PC-3 (cell line): Measurements from ENCODE around the gene BARHL2. TPM values are rescaled to one million over a fixed set of nuclear protein-coding genes. Genes with fewer than 3 reads are reported as not detected.

Experiments
- ATAC-seq: fragments of 200-7000 bp; cut with Tn5 transposase; 2 replicates; pipeline ENCODE4 v1.9.1; 2020; ENCODE audit warnings: mild to moderate bottlenecking, moderate library complexity
- BruUV-seq: library from RNA; stranded (reverse); fragments of 400-500 nt; replicated peaks from 2 replicates; lab custom pipeline; 2021; lab: Mats Ljungman, UMichigan
- CTCF ChIA-PET: fragments of 300-600 bp; sonication (Branson Sonifier 250); formaldehyde crosslinking; loops from one replicate; lab custom pipeline; 2022; ENCODE audit warnings: antibody characterized with exemption; lab: Charles Lee
- POLR2A ChIA-PET: fragments of 300-600 bp; sonication (Branson Sonifier 250); formaldehyde crosslinking; loops from one replicate; lab custom pipeline; 2022; ENCODE audit warnings: antibody characterized with exemption; ENCODE audit not compliant: unreplicated experiment; lab: Charles Lee
- DNase-seq: peaks from one replicate; pipeline ENCODE4 v3.0.0-alpha.2; 2015
- H2AFZ ChIP-seq: fragments of 300-600 bp; sonication (generic); 2 replicates; pipeline ENCODE4 v1.6.0; 2016; ENCODE audit warnings: antibody characterized with exemption, low read length
- H3F3A ChIP-seq: fragments of 300-600 bp; sonication (generic); one replicate; pipeline ENCODE4 v1.6.0; 2017; ENCODE audit warnings: antibody characterized with exemption, low read length, control low read depth, mild to moderate bottlenecking; ENCODE audit not compliant: unreplicated experiment
- H3K27ac ChIP-seq: fragments of 300-600 bp; sonication (generic); 2 replicates; pipeline ENCODE4 v1.5.1; 2016; ENCODE audit warnings: mild to moderate bottlenecking, low read length
- H3K27me3 ChIP-seq: fragments of 300-600 bp; sonication (generic); 2 replicates; pipeline ENCODE4 v1.6.1; 2016; ENCODE audit warnings: low read length, mixed read lengths
- H3K36me3 ChIP-seq: fragments of 300-600 bp; sonication (generic); 2 replicates; pipeline ENCODE4 v1.6.1; 2016; ENCODE audit warnings: low read depth, mixed run types, low read length, mixed read lengths
- H3K4me1 ChIP-seq: fragments of 300-600 bp; sonication (generic); 2 replicates; pipeline ENCODE4 v1.5.1; 2016; ENCODE audit warnings: low read length; ENCODE audit not compliant: insufficient read depth
- H3K4me2 ChIP-seq: fragments of 300-600 bp; sonication (generic); 2 replicates; pipeline ENCODE4 v1.6.0; 2016; ENCODE audit warnings: low read length
- H3K4me3 ChIP-seq: fragments of 300-600 bp; sonication (generic); 2 replicates; pipeline ENCODE4 v1.5.1; 2016; ENCODE audit warnings: mild to moderate bottlenecking, low read length, mixed read lengths
- H3K79me2 ChIP-seq: fragments of 300-600 bp; sonication (generic); 2 replicates; pipeline ENCODE4 v1.6.1; 2017; ENCODE audit warnings: low read length, mixed read lengths
- H3K9ac ChIP-seq: fragments of 300-600 bp; sonication (generic); 2 replicates; pipeline ENCODE4 v1.6.0; 2016; ENCODE audit warnings: mild to moderate bottlenecking, low read length
- H3K9me2 ChIP-seq: fragments of 300-600 bp; sonication (generic); replicated peaks from 2 replicates; pipeline ENCODE4 v1.6.1; 2016; ENCODE audit warnings: mixed run types, low read length, mixed read lengths
- H3K9me3 ChIP-seq: fragments of 300-600 bp; sonication (generic); 2 replicates; pipeline ENCODE4 v1.6.1; 2016; ENCODE audit warnings: low read length, mixed read lengths
- H4K20me1 ChIP-seq: fragments of 300-600 bp; sonication (generic); 2 replicates; pipeline ENCODE4 v1.6.1; 2016; ENCODE audit warnings: low read length, mixed read lengths
- EZH2 ChIP-seq: fragments of 300-600 bp; sonication (generic); IDR thresholded peaks from one replicate; pipeline ENCODE4 v1.6.1; 2017; ENCODE audit warnings: antibody characterized with exemption, mild to moderate bottlenecking, low read length; ENCODE audit not compliant: unreplicated experiment
- EZH2phosphoT487 ChIP-seq: fragments of 300-600 bp; sonication (generic); IDR thresholded peaks from 2 replicates; pipeline ENCODE4 v1.6.1; 2018; ENCODE audit warnings: mild to moderate bottlenecking, antibody characterized with exemption, low read length, borderline replicate concordance
- intact Hi-C: fragments of 100-400 bp; cut with micrococcal nuclease; formaldehyde crosslinking; loops from 2 replicates; pipeline ENCODE4 v1.9.0; 2023
- total RNA-seq: library from RNA; depleted of rRNA; stranded (reverse); fragments of >200 nt; gene quantifications from 2 replicates; pipeline ENCODE4 v1.2.3, GENCODE V29; 2014
- TF ChIP-seq, protein P1 (sequence below): fragments of 300-600 bp; sonication (generic); conservative IDR thresholded peaks from 2 replicates; pipeline ENCODE4 v1.5.1; 2017; ENCODE audit warnings: antibody characterized with exemption, low read depth, mild to moderate bottlenecking, low read length

BARHL2 gene
- total RNA-seq, 1 experiment from 2014 or later, result not detected

GRCh38 chr1:90705956-90706355 is 11.1 kb downstream of the BARHL2 start:
- no peaks in the 10 kb centered on the region for H3K36me3 ChIP-seq
- H3K9me2 ChIP-seq, result no peaks in the 10 kb centered on the region
- no peak overlapping the region for H3K27ac ChIP-seq
- no peak overlapping the region for H3K4me2 ChIP-seq
- no peak overlapping the region for H3K4me3 ChIP-seq
- H3F3A ChIP-seq, result no peaks in the 10 kb centered on the region
- ATAC-seq (no peak), DNase-seq (no peak)
- H4K20me1 ChIP-seq, result no peaks in the 10 kb centered on the region
- TF ChIP-seq EZH2, result no peak
- TF ChIP-seq, protein P1, sequence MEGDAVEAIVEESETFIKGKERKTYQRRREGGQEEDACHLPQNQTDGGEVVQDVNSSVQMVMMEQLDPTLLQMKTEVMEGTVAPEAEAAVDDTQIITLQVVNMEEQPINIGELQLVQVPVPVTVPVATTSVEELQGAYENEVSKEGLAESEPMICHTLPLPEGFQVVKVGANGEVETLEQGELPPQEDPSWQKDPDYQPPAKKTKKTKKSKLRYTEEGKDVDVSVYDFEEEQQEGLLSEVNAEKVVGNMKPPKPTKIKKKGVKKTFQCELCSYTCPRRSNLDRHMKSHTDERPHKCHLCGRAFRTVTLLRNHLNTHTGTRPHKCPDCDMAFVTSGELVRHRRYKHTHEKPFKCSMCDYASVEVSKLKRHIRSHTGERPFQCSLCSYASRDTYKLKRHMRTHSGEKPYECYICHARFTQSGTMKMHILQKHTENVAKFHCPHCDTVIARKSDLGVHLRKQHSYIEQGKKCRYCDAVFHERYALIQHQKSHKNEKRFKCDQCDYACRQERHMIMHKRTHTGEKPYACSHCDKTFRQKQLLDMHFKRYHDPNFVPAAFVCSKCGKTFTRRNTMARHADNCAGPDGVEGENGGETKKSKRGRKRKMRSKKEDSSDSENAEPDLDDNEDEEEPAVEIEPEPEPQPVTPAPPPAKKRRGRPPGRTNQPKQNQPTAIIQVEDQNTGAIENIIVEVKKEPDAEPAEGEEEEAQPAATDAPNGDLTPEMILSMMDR, result no peak
- TF ChIP-seq EZH2phosphoT487, result no peak
- no peaks in the 10 kb centered on the region for H3K79me2 ChIP-seq
- intact Hi-C loops, result no loop called here
- ChIA-PET POLR2A (no interaction called here), CTCF (no interaction called here)
- no peaks in the 10 kb centered on the region for H3K4me1 ChIP-seq
- no peak overlapping the region for H2AFZ ChIP-seq
- peaks cover 80% of the 10 kb centered on the region for H3K27me3 ChIP-seq
- BruUV-seq, result no TSS peak
- no peak overlapping the region for H3K9ac ChIP-seq
- no peaks in the 10 kb centered on the region for H3K9me3 ChIP-seq

GRCh38 chr1:90704817-90705216 is 12.3 kb downstream of the BARHL2 start:
- no peak for DNase-seq
- CTCF ChIA-PET, result no interaction called here
- BruUV-seq, result no TSS peak

GRCh38 chr1:90694846-90695245 is 22.3 kb downstream of the BARHL2 start:
- BruUV-seq, result no TSS peak
- no peaks in the 10 kb centered on the region for H3F3A ChIP-seq
- no peaks in the 10 kb centered on the region for H3K9me2 ChIP-seq
- no peak for ATAC-seq
- intact Hi-C loops, result no loop called here
- DNase-seq, result no peak
- no peaks in the 10 kb centered on the region for H3K4me1 ChIP-seq
- H2AFZ ChIP-seq, result no peak overlapping the region
- no peak overlapping the region for H3K27ac ChIP-seq
- H3K4me3 ChIP-seq, result no peak overlapping the region
- peaks cover 59% of the 10 kb centered on the region for H3K27me3 ChIP-seq
- ChIA-PET CTCF (no interaction called here), POLR2A (no interaction called here)
- TF ChIP-seq EZH2, result no peak
- TF ChIP-seq EZH2phosphoT487, result no peak
- H3K79me2 ChIP-seq, result no peaks in the 10 kb centered on the region
- no peaks in the 10 kb centered on the region for H3K9me3 ChIP-seq
- no peaks in the 10 kb centered on the region for H4K20me1 ChIP-seq
- H3K9ac ChIP-seq, result no peak overlapping the region
- H3K36me3 ChIP-seq, result no peaks in the 10 kb centered on the region
- H3K4me2 ChIP-seq, result no peak overlapping the region

More at GRCh38 chr1:90704817-90705216, 12.3 kb downstream of the BARHL2 start:
- H3K4me3 ChIP-seq, result no peak overlapping the region
- no peak for ATAC-seq
- POLR2A ChIA-PET, result no interaction called here
- H2AFZ ChIP-seq, result no peak overlapping the region
- no peaks in the 10 kb centered on the region for H3K4me1 ChIP-seq
- no peaks in the 10 kb centered on the region for H3K79me2 ChIP-seq
- TF ChIP-seq EZH2, result no peak
- no peak for TF ChIP-seq EZH2phosphoT487
- TF ChIP-seq, protein P1, result no peak
- H3K36me3 ChIP-seq, result no peaks in the 10 kb centered on the region
- no peak overlapping the region for H3K4me2 ChIP-seq
- H4K20me1 ChIP-seq, result no peaks in the 10 kb centered on the region
- no peak overlapping the region for H3K27ac ChIP-seq
- no peaks in the 10 kb centered on the region for H3K9me2 ChIP-seq
- peaks cover 75% of the 10 kb centered on the region for H3K27me3 ChIP-seq
- no peaks in the 10 kb centered on the region for H3F3A ChIP-seq
- H3K9ac ChIP-seq, result no peak overlapping the region
- H3K9me3 ChIP-seq, result no peaks in the 10 kb centered on the region
- intact Hi-C loops, result no loop called here
